Measurements from ENCODE around the gene HOXA6.

HOXA6 gene

DNA sequence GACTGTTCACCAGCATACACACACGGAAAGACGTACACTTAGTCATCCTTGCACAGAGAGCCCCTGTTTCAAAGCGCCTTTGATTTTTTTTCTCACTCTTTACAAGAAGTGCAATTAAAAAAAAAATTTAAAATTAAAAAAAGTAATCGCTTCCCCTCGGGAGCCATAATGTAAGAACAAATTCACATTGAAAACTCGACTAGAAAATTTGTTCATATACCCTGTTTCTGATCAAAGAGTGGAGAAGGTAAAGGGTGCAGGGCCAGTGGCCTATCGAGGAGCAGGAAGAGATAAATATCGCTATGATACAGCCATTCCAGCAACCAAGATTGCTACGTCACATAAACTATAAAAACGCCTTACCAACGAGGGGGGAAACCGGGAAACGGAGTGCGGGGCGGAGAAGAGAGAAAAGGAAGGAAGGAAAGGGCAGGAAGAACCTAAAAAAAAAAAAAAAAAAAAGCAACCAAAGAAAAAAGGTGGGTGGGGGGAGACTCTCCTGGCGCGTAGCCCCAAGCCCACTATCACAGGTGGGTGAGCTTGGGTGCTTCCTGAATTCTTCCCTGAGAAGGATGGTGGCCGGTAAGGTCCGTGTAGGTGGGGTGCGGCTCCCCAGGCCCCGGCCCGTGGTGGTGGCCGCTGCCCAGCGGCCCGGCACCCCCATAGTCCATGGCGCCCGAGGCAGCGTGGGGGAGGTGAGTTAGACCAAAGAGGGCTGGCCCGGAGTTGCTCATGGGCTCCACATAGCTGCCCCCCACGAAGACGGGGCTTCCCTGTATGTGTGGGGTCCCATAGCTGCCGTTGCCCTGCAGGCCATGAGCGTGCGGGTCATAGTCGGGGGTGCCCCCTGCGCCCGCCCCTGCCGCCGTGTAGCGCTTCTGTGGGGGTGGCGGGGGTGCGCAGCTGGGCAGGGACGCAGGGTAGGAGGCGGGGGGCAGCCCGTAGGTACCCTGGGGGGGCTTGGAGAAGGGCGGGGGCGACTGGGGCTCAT, 39.9 kb downstream of the HOXA6 start:
- DNase-seq = no peak

DNA sequence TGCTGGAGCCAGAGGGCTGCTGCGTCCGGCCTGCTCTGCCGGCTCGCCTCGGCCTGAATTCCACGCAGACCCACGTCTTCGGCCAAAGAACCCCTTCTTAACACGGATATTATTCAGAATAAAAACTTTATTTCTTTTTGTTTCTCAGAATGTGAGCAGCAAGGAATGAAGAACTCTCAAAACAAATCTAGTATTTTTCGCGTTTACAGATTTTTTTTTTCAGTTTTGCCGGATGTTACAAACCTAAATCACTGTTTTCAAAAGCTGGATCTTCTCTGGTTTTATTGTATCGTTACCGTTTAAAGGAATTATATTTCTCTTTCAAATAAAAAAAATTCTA, 40.7 kb downstream of the HOXA6 start:
- DNase-seq = no peak

DNA sequence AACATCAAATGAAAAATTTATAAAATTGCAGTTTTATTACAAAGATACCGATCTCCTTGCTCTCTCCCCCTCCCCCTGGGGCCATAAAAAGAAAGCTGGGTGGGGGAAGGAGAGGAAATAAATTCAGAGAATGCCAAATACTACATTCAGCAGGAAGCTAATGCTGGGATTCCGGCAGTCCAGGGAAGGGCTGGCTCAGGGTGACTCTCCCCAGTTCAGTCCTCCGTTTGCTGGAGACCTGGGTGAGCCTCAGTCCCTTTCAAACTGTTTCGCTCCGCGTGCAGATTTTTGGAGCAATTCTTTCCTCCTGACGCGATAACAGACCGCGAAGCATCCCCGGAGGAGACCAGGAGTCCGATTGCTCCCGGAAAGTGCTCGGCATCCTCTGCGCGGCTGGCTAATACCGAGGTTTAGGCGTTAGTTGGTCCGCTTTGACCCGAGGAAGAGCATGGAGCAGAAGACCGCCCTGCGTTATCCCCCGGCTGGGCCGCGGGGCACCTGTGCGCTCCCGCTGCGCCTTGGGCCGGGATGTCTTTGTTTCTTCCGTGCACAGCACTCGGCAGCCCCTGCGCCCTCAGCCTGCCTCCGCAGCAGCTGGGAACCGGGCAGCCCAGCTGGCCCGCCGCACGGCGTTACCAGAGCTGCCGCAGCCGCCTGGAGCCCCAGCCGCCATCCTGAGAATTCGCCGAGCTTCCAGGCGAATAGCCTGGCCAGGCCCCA, 41.2 kb downstream of the HOXA6 start:
- no peak for DNase-seq

DNA sequence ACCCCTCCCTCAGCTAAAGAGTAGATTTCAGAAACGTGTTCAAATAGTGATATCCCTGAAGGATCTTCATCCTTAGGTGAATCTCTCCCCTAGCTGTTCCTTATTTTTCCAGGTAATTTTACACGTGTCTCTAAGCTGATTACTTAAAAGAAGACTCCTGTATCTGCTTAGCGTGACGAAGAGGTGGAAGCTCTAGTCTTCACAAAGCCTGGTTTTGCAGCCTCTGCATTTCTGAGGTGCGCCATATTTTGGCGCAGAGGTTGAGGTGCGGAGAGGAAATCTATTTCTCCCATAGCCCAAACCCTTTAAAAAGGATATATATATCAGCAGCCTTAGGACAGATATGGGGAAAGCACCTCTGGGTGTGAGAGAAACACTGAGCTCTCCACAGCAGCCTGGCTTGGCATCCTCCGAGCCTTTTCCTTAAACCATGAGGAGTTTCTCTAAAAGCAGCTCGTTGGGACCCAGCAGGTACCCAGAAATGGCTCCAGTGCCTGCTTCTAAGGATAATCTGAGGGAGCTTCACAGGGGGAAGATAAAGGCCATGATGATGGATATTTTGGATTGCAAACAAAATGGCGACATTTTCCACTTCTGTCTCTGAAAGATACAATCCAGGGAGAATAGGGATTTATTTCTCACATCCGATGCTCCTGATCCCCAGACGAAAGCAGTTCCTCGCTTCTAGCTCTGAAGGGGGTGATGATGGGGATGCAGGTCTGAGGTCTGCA, 42.1 kb downstream of the HOXA6 start:
- DNase-seq = no peak

DNA sequence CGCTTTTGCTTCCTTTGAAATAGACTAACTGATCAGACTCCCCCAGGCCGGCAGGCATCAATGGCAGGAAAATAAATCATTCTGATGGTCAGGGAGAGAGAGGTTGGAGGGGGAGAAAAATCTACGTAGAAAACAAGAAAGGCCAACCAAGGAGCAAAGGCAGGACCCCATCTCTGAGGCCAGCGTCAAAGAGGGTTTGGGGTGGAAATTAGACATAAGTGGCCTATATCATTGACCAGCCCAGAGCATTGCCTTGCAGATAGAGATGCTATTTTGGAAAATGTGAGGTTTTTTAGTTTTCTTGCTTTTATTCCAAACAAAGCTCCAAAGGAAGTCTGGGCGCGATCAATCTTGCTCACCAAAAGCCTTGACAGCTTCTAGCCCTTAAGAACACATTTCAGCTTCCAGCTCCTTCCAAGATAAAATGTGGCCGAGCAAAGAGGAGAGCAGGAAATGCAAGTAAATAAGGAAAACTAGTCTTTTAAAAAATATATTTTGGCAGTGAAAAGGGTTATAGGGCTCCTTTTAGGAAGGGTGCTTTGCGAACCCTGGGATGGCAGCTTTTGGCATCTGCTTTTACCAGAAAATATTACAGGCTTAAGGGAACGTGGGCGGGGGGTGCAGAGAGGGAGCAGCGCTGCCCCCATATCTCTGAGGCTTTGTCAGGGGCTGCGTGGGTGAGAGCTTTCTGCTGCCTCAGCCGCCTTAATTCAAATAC, 43.1 kb downstream of the HOXA6 start:
- DNase-seq = no peak

DNA sequence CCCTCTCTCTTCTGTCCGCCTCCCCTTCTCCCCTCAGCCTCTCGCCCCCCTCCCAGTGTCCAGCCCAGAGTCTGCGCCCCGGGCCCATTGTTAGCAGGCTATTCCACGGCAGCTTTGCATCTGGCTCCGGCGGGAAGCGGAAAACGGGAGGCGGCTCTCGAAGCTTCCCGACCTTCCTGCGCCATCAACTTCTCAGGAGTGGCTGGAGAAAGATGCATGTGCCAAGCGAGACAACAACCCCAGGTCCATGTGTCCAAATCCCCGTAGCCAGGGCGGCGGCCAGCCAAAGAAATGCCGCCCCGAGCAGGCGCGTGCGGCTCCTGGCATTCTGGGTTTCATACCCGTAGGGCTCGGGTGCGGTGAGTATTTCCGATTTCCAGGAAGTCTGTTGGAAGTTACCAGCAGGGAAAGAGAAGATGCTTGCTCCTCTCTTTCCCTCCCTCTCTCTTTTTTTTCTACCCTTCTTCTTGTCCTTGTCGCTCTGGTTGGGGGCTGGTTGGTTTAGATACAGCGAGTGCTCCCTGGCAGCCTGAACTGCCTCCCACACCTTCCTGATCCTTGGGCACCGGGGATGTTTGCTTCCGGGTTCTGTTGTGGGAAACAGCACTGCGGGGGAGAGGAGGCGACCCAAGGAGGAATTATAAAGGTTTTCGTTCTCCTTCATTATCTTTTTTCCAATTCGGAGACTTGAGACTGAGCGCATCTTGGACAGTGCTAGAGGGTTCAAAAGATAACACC, 43.9 kb downstream of the HOXA6 start:
- DNase-seq = no peak

DNA sequence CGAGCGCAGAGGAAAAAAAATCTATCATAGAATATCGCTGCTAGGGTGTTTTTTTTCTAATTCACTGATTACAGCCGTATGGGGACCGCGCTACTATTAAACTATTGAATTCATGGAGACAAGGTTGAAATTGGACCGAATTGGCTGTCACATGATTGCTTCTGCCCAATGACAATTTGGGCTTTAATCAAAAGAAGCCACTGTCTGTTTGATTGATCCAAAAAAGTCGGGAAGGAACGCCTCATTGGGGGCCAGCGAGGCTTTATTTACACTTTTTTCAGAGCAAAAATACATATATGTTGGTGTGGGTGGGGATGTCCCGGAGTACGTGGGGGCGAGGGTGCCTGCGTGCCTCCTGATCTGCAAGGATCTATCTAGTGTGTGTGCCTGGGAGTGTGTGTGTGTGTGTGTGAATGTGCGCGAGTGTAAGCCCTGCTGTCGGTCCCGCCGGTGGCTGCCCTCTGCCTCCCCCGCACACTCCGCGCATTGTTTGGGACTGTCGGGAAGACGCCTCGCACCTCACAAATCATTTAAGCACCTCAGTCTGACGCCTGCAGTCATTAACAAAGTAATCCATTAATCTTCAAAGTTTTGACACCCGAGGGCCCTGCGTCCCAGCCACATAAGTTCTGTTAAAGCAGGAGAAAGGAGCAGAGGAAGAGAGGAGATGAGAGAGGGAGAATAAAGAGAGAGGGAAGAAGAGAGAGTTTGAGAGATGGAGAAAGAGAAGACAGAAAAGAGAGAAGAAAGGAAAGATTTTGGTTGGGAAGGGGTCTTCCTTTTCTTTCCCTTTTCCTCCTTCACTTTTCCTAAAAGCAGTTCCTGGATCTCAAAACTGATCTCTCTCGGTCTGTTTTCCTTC, 44.8 kb downstream of the HOXA6 start, which contains the start of gene HOXA2:
HOXA2 (minus strand) TSS at position 103 of the 862 bp plus-strand sequence. CDS start 183 bp downstream, outside the sequence.
- no peak for DNase-seq

DNA sequence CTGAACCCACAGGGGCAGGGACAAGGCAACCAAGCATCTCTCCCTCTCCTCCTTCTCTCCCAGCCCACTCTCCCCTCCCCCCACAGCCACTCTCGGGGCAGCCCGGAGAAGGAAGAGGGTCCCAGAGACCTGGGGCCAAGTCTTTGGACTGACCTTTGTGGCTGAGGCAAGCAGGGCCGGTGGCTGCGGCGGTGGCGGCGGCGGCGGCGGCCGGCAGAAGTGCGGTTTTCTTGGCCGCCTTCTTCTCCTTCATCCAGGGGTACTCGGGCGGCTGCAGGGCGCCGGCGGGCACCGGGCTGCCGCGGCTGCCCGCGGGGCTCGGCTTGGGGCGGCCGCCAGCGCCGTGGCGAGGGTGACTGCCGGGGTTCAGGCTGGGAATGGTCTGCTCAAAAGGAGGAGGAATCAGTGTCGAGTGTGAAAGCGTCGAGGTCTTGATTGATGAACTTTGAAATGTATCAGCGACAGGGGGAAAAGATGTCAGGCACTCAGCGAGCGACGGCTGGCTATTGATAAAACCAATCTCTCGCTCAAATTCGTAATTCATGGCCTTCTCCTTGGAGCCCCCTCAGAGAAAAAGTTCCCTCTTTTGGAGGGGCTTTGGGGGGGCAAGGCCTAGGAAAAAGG, 45.5 kb downstream of the HOXA6 start:
- DNase-seq = no peak

DNA sequence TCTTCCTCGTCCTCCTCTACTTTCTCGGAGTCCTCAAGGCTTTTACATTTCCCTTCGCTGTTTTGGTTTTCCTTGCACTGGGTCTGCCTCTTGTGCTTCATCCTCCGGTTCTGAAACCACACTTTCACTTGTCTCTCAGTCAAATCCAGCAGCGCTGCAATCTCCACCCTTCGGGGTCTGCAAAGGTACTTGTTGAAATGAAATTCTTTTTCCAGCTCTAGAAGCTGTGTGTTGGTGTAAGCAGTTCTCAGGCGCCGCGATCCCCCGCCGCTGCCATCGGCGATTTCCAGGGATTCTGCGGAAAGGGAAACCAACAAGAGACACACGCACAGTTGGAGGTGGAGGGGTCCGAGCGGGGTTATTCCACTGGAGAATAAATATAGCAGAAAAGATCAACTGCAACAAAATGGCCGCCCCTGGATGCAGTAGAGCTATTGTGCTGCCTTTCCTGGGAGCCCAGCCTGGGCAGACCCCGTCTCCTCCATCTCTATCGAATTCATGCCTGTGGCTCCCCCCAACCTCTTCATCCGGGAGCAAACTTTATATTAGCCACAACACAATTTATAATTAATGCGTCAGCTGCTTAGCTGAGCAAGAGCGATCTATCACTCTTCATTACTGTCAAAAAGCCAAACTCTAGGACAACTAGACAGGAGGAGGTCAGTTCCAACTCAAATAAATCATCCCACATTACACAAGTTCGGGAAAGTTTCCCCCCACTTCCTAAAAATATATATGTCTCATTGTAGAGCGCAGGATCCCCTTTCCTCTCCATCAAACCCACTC, 46.2 kb downstream of the HOXA6 start:
- DNase-seq = no peak

DNA sequence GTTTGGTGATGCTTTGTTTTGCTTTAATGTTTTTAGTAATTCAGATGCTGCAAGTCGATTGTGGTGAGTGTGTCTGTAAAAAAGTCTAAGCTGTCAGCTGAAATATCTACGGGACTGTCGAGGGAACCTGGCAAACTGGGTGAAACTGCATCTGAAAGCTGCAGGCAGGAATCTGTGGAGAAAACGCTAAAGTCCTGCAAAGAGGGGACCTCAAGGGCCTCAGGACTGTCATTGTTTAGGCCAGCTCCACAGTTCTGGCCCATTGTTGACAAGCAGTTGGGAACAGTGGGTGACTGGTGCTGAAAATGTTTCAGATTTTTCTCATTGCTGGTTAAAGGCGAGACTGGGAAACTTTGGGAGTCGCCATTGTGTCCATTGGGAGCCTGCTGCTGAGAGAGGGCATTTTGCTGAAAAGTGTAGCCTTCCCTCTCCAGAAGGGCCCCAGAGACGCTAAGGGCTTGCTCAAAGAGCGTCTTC, 46.8 kb downstream of the HOXA6 start:
- DNase-seq = no peak

DNA sequence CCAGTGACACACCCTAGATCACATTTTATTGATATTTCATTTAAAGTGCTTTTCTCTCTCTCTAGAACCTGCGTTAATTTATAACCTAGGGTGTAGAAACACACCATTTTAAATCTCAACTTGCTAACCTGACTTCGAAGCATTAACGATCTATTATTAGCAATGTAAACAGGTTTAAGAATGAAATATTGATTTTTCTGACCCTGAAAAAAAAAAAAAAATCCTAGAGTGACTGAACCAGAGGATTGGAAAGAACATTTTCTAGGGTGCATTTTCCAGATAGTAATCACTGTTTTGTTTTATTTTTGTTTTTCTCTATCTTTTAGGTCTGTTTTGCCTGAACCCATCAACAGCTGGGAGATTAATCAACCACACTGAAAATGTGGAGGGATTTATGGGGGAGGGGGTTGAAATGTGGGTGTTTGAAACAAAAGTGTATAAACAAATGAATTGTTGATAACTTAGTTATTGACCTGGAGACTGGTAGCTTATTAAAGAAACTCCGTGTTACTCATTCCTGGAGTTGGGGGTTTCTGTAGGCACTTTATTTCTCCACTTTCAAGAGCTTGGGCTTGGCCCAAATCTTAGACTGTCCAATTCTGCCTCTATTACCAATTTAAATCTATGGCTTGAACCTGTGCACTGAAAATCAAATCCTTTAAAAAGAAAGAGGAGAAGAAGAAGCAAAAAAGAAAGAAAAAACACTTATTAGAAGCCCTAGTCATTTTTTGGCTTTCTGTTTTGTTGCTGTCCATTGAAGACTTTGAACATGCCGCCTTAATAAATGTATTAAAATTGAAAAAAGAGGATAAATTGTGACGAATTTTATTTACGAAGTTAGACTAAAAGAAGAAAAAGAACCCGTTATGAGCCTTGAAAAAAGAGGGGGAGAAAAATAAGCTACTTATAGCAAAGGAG, 47.9 kb downstream of the HOXA6 start:
- DNase-seq = no peak

DNA sequence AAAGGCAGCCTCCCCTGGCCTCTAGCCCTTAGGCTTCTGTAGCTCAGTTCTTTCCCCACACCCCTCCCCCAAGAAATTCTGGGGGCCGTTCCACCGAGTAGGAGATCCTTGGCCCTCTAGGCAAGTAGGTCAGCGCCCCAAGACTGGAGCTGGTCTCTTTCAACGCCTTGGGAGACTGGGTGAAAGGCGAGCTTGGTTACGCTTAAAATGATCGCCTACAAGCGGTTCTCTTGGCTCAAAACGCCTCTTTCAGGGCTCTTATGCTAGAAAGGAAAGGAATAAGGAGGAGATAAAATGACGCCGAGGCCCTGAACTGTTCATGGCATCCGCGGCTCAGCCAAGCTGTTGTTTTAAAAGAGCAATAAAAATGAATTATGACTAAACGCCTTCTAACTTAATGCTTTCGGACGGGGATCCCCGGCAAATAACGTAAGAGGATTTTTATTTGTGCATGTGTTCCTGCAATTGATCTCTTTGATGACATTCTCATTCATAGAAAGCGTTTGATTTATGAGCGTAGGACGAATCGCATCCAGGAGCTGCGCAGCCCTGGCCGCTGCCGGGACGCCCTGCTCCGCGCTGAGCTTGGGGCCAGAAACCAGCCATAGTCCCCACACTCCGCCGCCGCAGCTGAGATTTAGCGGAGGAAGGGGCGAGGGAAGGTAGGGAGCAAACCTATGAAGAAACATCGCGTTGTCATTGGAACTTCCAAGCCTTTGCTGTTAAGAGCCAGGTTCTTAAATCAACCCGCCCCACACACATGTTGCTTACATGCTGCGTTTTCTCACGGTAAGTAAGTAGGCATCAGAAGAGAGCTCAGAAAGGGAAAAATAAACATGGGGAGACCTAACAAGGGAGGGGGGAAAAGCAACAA, 48.8 kb downstream of the HOXA6 start:
- no peak for DNase-seq

DNA sequence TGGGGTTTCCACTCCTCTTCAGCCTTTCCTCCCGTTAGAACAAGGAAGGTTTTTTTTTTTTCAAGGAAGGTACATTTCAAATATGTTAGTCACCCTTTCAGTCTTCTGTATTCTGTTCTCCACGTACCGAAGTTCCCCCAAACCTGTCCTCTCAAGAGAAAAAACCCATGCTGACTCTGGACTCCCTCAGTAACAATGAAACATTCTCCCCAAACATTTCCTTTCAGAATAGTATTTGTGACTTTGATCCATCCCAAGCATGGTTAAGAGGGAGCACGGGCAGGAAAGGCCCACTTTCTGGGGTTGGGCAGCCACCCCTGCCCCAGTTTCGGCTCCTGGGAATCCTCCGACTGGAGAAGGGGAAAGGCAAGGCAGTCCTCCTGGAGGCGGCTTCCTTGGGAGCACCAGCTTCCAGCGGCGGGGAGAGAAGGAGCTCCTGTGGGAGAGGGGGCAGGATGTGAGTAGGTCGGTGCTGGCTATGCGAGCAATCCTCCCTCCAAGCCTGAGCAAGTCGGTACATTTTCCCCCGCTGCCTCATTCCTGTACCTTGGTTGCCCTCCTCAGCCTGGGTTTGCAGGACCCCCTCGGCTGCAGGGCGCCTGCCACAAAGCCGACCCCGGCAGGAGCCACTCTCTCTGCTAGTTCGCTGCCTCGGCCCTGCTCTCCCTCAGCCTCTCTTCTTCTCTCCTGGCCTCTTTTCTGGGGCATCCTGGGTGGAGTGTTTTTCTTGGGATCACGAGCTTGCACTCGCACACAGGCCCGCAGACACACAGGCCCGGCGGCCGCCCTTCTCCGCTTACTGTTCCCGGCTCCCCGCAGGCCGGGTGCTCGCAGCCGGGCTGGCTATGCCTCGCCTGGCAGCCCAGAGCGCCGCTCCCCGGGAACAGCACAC, 49.6 kb downstream of the HOXA6 start:
- no peak for DNase-seq

DNA sequence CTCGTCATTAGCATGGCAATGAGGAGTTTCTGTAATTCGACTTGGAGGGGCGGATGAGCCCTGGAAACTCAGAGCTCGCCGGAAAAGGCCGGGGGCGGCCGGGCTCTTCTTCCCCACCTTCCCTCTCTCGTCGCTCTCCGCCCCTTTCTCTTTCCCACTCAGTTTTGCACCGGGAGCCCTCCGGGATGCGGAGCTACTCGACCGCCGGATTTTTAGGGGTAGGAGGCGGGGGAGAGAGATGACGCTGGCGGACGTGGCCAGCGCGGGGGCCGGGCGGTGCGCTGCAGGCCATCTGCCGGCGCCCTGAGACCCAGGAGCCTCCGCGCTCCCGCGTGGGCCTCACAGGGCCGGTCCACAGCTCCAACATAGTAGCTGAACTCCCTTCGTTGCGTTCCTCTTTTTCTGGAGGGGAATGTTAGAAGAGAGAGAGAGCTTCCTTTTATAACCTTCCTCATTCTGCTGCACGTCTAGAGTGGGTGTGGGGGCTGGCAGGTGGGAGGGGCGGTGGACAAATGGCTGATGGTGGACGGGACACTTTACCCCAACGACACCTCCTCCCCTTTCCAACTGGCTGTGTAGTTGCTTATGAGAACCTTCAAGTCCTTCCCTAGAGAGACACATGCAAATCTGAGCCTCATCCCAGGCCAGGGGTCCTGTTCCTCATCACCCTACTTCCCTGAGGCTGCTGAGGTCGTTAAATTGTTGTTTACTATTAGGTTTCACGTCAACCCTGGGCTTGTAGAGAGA, 50.6 kb downstream of the HOXA6 start:
- DNase-seq = no peak

Measured in T-helper 2 cell (primary cell).